ENCODE results near the gene IRGM. TPM values are rescaled to one million over a fixed set of nuclear protein-coding genes. Genes with fewer than 3 reads are reported as not detected.
A peak's percentile ranks its signal among the peaks of the same experiment; 100 is the strongest.
"Not testable (repeated sequence)": the region's sequence is repeated elsewhere in the genome, so short reads cannot be mapped to it uniquely, and the experiment has no call there.

The IRGM gene
- total RNA-seq, result 0.98 TPM

DNA sequence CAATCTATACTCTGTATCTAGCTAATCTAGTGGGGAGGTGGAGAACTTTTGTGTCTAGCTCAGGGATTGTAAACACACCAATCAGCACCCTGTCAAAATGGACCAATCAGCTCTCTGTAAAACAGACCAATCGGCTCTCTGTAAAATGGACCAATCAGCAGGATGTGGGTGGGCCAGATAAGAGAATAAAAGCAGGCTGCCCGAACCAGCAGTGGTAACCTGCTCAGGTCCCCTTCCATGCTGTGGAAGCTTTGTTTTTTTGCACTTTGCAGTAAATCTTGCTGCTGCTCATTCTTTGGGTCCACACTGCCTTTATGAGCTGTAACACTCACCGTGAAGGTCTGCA is at the start of gene IRGM:
Gene IRGM (plus strand): TSS at position 214 of the 346 bp plus-strand sequence. CDS start 1,603 bp downstream, outside the sequence.
- H3K4me3 ChIP-seq; H3K27me3 ChIP-seq; intact Hi-C loops (cut with DNase I); H3K4me1 ChIP-seq; H3K9me3 ChIP-seq; H3K36me3 ChIP-seq; DNase-seq (ENCODE audit: extremely low spot score in 2 of 2); H3K27ac ChIP-seq: not testable (repeated sequence)

DNA sequence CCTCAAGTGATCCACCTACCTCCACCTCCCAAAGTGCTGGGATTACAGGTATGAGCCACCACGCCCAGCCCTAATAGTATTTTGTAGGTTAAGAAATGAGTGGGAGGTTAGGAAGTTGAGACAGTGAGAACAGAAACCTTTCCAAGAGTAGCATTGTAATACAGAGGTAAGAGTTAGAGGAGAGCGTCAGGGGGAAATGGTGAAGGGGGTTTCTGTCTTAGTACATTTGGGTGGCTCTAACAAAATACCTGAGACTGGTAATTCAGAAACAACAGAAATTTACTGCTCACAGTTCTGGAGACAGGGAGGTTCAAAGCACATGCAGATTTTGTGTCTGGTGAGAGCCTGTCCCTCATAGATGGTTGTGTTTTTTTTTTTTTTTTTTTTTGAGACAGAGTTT is 48.9 kb upstream of the IRGM start:
- no peak overlapping the region for H3K4me3 ChIP-seq
- intact Hi-C loops (cut with DNase I), result no loop called here
- H3K36me3 ChIP-seq, result peaks cover 0 to 11% of the 10 kb centered on the region in 2 donors
- DNase-seq (ENCODE audit: extremely low spot score in 2 of 2), result no peak
- H3K27ac ChIP-seq, result no peak overlapping the region
- TF ChIP-seq POLR2AphosphoS5 (IDR thresholded peaks at IDR 0.05; ENCODE audit: insufficient read depth in 1 of 2, low read depth in 1 of 2) (no peak), POLR2A (IDR thresholded peaks at IDR 0.05) (no peak)
- TF ChIP-seq, protein P1, sequence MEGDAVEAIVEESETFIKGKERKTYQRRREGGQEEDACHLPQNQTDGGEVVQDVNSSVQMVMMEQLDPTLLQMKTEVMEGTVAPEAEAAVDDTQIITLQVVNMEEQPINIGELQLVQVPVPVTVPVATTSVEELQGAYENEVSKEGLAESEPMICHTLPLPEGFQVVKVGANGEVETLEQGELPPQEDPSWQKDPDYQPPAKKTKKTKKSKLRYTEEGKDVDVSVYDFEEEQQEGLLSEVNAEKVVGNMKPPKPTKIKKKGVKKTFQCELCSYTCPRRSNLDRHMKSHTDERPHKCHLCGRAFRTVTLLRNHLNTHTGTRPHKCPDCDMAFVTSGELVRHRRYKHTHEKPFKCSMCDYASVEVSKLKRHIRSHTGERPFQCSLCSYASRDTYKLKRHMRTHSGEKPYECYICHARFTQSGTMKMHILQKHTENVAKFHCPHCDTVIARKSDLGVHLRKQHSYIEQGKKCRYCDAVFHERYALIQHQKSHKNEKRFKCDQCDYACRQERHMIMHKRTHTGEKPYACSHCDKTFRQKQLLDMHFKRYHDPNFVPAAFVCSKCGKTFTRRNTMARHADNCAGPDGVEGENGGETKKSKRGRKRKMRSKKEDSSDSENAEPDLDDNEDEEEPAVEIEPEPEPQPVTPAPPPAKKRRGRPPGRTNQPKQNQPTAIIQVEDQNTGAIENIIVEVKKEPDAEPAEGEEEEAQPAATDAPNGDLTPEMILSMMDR (IDR thresholded peaks at IDR 0.05), result no peak
- no peaks in the 10 kb centered on the region for H3K27me3 ChIP-seq
- H3K4me1 ChIP-seq, result no peaks in the 10 kb centered on the region
- no peaks in the 10 kb centered on the region for H3K9me3 ChIP-seq

DNA sequence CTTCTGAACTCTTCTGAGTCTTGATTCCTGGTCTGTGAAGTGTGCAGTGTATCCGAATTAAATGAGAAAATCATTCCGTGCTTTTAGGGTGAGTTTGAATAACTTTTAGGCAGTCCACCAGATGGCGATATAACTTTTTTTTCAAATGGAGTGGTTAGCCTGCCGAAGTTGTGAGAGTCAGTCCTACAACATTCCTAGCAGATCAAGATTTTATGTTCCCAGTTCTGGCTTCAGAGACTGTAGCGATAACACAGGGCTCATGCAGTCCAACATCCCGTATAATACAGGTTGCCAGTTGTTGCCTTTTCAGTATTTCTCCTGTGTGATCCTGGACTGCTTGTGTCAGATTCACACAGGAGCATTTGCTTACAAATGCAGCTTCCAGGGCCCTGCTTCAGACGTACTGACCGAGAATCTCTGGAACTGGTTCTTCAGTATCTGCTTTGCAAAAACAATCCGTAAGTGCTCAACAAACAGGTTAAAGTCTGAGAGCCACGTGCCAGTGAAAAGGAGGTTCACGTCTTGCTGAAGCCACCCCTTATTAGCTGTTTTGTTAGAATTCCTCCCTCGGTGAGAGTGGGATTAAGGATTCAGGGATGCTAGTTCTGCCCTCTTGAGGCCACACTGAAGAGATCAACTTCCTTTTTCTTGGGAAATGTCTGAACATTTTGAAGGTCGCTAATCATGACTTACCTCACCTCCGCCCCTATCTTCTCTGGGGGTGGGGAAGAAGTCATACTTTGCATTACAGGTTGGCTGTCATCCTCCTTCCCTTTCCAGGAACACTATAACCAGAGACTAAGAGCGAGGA is 45.0 kb upstream of the IRGM start:
- Histone ChIP-seq H3K4me1 (no peaks in the 10 kb centered on the region), H3K27ac (peak overlapping the region; percentile 53), H3K36me3 (no peaks in the 10 kb centered on the region), H3K9me3 (no peaks in the 10 kb centered on the region), H3K4me3 (peak overlapping the region; percentile 27 to 33), H3K27me3 (no peaks in the 10 kb centered on the region)
- no peak for TF ChIP-seq POLR2A (IDR thresholded peaks at IDR 0.05)
- TF ChIP-seq, protein P1 (IDR thresholded peaks at IDR 0.05), result peak in 2 of 3 experiments; percentile 33 to 58
- DNase-seq (ENCODE audit: extremely low spot score in 2 of 2), result no peak
- intact Hi-C loops (cut with DNase I), result no loop called here

GRCh38 chr5:150804388-150804787 is 41.9 kb upstream of the IRGM start:
- TF ChIP-seq, protein P1 (IDR thresholded peaks at IDR 0.05), result no peak
- TF ChIP-seq POLR2A (IDR thresholded peaks at IDR 0.05) (no peak), POLR2AphosphoS5 (IDR thresholded peaks at IDR 0.05; ENCODE audit: insufficient read depth in 1 of 2, low read depth in 1 of 2) (no peak)
- Histone ChIP-seq H3K9me3 (no peaks in the 10 kb centered on the region), H3K27me3 (no peaks in the 10 kb centered on the region), H3K36me3 (no peaks in the 10 kb centered on the region), H3K27ac (no peak overlapping the region), H3K4me3 (no peak overlapping the region), H3K4me1 (no peaks in the 10 kb centered on the region)
- intact Hi-C loops (cut with DNase I), result no loop called here
- DNase-seq (ENCODE audit: extremely low spot score in 2 of 2), result no peak

DNA sequence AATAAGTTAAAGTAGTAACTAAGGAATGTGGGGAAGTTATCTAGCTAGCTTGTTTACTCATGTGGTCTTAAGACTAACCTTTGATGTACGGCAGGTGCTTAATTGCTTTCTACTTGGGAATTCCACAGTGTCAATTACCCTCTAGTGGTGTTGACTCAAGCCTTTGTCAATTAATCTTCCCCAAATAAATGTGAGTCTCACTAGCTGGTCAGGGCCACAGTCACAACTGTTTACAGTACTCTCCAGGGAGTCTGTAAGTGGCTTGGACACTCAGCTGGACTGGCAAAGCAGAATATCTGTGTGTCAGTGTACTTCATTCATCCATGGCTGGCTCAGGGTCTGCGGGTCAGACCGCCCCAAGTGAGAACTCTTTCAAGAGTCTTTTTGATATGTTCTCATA is 37.0 kb upstream of the IRGM start:
- Histone ChIP-seq H3K4me3 (no peak overlapping the region), H3K27me3 (no peaks in the 10 kb centered on the region), H3K36me3 (no peaks in the 10 kb centered on the region), H3K9me3 (no peaks in the 10 kb centered on the region), H3K4me1 (no peaks in the 10 kb centered on the region), H3K27ac (no peak overlapping the region)
- DNase-seq (ENCODE audit: extremely low spot score in 2 of 2), result no peak
- TF ChIP-seq POLR2AphosphoS5 (IDR thresholded peaks at IDR 0.05; ENCODE audit: insufficient read depth in 1 of 2, low read depth in 1 of 2), result no peak
- intact Hi-C loops (cut with DNase I), result no loop called here

- TF ChIP-seq POLR2A (IDR thresholded peaks at IDR 0.05), result no peak
- no peak for TF ChIP-seq POLR2AphosphoS5 (IDR thresholded peaks at IDR 0.05; ENCODE audit: insufficient read depth in 1 of 2, low read depth in 1 of 2)
- TF ChIP-seq, protein P1 (IDR thresholded peaks at IDR 0.05), result no peak
- H3K27ac ChIP-seq, result no peak overlapping the region
- intact Hi-C loops (cut with DNase I), result no loop called here
- no peaks in the 10 kb centered on the region for H3K27me3 ChIP-seq
- no peak for DNase-seq (ENCODE audit: extremely low spot score in 2 of 2)
- H3K9me3 ChIP-seq, result no peaks in the 10 kb centered on the region
- no peaks in the 10 kb centered on the region for H3K36me3 ChIP-seq
- H3K4me3 ChIP-seq, result no peak overlapping the region
- no peaks in the 10 kb centered on the region for H3K4me1 ChIP-seq
Observed at GRCh38 chr5:150815010-150815409, 31.3 kb upstream of the IRGM start.

Data from vagina (tissue), 2 donors.